PC-9 (cell line): ENCODE data around the gene PAX7. TPM values are rescaled to one million over a fixed set of nuclear protein-coding genes. Genes with fewer than 3 reads are reported as not detected.

Experiments used
- BruUV-seq: library from RNA; stranded (reverse); fragments of 400-500 nt; replicated peaks from 2 replicates; lab custom pipeline; 2021; lab: Mats Ljungman, UMichigan
- CTCF ChIA-PET: fragments of 300-600 bp; sonication (Branson Sonifier 250); formaldehyde crosslinking; loops from one replicate; lab custom pipeline; 2022; ENCODE audit warnings: antibody characterized with exemption; lab: Charles Lee
- POLR2A ChIA-PET: fragments of 300-600 bp; sonication (Branson Sonifier 250); formaldehyde crosslinking; loops from one replicate; lab custom pipeline; 2022; ENCODE audit warnings: antibody characterized with exemption; ENCODE audit not compliant: unreplicated experiment; lab: Charles Lee
- DNase-seq, 2 experiments: peaks; one replicate each; pipeline versions ENCODE4 v3.0.0 to v3.0.0-alpha.2; 2015 to 2022; ENCODE audit warnings: mixed read lengths in 1 of 2
- H2AFZ ChIP-seq: fragments of 200-600 bp; sonication (generic); 2 replicates; pipeline ENCODE4 v1.8.1; 2017; ENCODE audit warnings: antibody characterized with exemption
- H3F3A ChIP-seq: fragments of 200-600 bp; sonication (generic); 2 replicates; pipeline ENCODE4 v1.8.1; 2017; ENCODE audit warnings: antibody characterized with exemption, mild to moderate bottlenecking, low read depth; ENCODE audit not compliant: insufficient read depth
- H3K27ac ChIP-seq: fragments of 200-600 bp; sonication (generic); 2 replicates; pipeline ENCODE4 v1.6.1; 2016; ENCODE audit warnings: mixed run types
- H3K27me3 ChIP-seq: fragments of 200-600 bp; sonication (generic); 2 replicates; pipeline ENCODE4 v1.6.1; 2016; ENCODE audit warnings: low read depth, mixed run types; ENCODE audit not compliant: insufficient read depth
- H3K36me3 ChIP-seq: fragments of 200-600 bp; sonication (generic); 2 replicates; pipeline ENCODE4 v1.6.1; 2016; ENCODE audit warnings: low read depth, mixed run types
- H3K4me1 ChIP-seq: fragments of 200-600 bp; sonication (generic); replicated peaks from 2 replicates; pipeline ENCODE4 v1.6.1; 2016; ENCODE audit warnings: mixed run types; ENCODE audit not compliant: insufficient read depth
- H3K4me2 ChIP-seq: fragments of 200-600 bp; sonication (generic); 2 replicates; pipeline ENCODE4 v1.6.1; 2017; ENCODE audit warnings: mixed run types
- H3K4me3 ChIP-seq: fragments of 200-600 bp; sonication (generic); 2 replicates; pipeline ENCODE4 v1.6.1; 2016; ENCODE audit warnings: mixed run types
- H3K79me2 ChIP-seq: fragments of 200-600 bp; sonication (generic); 2 replicates; pipeline ENCODE4 v1.6.1; 2017; ENCODE audit warnings: low read depth, mixed run types
- H3K9me2 ChIP-seq: fragments of 200-600 bp; sonication (generic); 2 replicates; pipeline ENCODE4 v1.8.1; 2017; ENCODE audit warnings: mild to moderate bottlenecking; ENCODE audit not compliant: insufficient read depth
- H3K9me3 ChIP-seq: fragments of 200-600 bp; sonication (generic); 2 replicates; pipeline ENCODE4 v1.8.1; 2016; ENCODE audit warnings: low read depth; ENCODE audit not compliant: insufficient read depth
- H4K20me1 ChIP-seq: fragments of 200-600 bp; sonication (generic); 2 replicates; pipeline ENCODE4 v1.8.1; 2017; ENCODE audit not compliant: insufficient read depth
- EZH2 ChIP-seq: fragments of 200-600 bp; sonication (generic); IDR thresholded peaks from 2 replicates; pipeline ENCODE4 v1.8.0; 2017; ENCODE audit warnings: antibody characterized with exemption, low read depth
- intact Hi-C: fragments of 100-400 bp; cut with micrococcal nuclease; formaldehyde crosslinking; loops from one replicate; pipeline ENCODE4 v1.10.0; 2022; ENCODE audit not compliant: unreplicated experiment
- total RNA-seq: library from RNA; stranded (reverse); gene quantifications from 2 replicates; pipeline ENCODE4 v1.2.3, GENCODE V29; 2021
- TF ChIP-seq, protein P1 (sequence below): fragments of 200-600 bp; sonication (generic); conservative IDR thresholded peaks from 2 replicates; pipeline ENCODE4 v1.6.1; 2017; ENCODE audit warnings: mixed run types, antibody characterized with exemption, mild to moderate bottlenecking, moderate library complexity

Gene PAX7
- total RNA-seq, 1 experiment from 2014 or later, result not detected

DNA sequence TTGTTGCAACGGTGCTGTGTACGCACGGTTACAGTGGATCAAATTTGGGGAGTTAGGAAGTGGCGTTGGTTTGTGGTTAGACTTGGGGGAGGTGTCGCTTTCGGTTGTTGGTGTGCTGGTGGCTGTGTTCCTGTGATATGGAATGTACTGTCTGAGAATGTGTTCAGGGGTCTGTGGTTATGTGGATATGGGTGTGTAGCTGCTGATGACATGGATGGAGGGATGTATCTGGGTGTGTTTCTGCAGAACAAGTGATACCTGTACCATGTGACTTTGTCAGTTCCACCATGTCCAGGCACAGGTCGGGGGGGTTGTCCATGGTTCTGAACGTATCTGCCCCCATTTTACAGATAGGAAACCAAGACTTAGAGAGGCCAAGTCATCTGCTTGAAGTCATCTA is 22.7 kb downstream of the PAX7 start:
- intact Hi-C loops, result no loop called here
- Histone ChIP-seq H3K79me2 (no peaks in the 10 kb centered on the region), H3K4me1 (peaks cover 11% of the 10 kb centered on the region), H3K9me3 (no peaks in the 10 kb centered on the region), H3F3A (no peaks in the 10 kb centered on the region), H2AFZ (no peak overlapping the region), H3K36me3 (no peaks in the 10 kb centered on the region), H3K4me3 (no peak overlapping the region), H3K4me2 (no peak overlapping the region), H3K27ac (no peak overlapping the region), H3K9me2 (no peaks in the 10 kb centered on the region), H4K20me1 (no peaks in the 10 kb centered on the region), H3K27me3 (no peaks in the 10 kb centered on the region)
- BruUV-seq, result no TSS peak
- TF ChIP-seq EZH2, result no peak
- TF ChIP-seq, protein P1, sequence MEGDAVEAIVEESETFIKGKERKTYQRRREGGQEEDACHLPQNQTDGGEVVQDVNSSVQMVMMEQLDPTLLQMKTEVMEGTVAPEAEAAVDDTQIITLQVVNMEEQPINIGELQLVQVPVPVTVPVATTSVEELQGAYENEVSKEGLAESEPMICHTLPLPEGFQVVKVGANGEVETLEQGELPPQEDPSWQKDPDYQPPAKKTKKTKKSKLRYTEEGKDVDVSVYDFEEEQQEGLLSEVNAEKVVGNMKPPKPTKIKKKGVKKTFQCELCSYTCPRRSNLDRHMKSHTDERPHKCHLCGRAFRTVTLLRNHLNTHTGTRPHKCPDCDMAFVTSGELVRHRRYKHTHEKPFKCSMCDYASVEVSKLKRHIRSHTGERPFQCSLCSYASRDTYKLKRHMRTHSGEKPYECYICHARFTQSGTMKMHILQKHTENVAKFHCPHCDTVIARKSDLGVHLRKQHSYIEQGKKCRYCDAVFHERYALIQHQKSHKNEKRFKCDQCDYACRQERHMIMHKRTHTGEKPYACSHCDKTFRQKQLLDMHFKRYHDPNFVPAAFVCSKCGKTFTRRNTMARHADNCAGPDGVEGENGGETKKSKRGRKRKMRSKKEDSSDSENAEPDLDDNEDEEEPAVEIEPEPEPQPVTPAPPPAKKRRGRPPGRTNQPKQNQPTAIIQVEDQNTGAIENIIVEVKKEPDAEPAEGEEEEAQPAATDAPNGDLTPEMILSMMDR, result no peak
- DNase-seq, result no peak
- ChIA-PET POLR2A (no interaction called here), CTCF (no interaction called here)

DNA sequence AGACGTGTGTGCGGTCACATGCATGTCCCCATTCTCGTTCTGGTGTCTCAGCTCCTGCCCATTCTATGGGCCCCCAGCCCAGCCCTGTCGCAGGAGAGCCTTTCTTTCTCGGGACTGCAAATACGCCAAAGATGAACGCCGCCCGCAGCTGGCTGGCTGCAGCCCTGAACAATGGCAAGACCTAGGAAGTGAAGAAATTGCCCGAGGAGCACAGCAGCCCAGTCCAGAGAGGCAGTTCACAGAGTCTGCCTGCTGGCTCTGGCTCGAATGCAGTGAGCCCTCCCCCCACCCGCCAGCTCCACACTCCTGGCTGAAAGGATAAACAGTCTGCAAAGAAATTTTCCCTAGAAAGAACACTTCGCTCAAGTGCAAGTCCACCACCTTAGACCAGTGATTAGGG is 23.3 kb downstream of the PAX7 start:
- Histone ChIP-seq H3K36me3 (no peaks in the 10 kb centered on the region), H3K4me3 (no peak overlapping the region), H3K4me1 (peaks cover 11% of the 10 kb centered on the region), H3K4me2 (no peak overlapping the region), H3K27ac (no peak overlapping the region), H4K20me1 (no peaks in the 10 kb centered on the region), H3K79me2 (no peaks in the 10 kb centered on the region), H3K27me3 (no peaks in the 10 kb centered on the region), H3K9me2 (no peaks in the 10 kb centered on the region), H3F3A (no peaks in the 10 kb centered on the region), H2AFZ (no peak overlapping the region), H3K9me3 (no peaks in the 10 kb centered on the region)
- POLR2A ChIA-PET, result no interaction called here
- intact Hi-C loops, result no loop called here
- BruUV-seq, result no TSS peak
- DNase-seq, result no peak
- CTCF ChIA-PET, result interaction anchor here (0.7 kb wide), 1 partner anchor 178 kb away, joined by 3 read pairs; no protein-coding TSS in a partner anchor
- TF ChIP-seq, protein P1, result no peak
- no peak for TF ChIP-seq EZH2

DNA sequence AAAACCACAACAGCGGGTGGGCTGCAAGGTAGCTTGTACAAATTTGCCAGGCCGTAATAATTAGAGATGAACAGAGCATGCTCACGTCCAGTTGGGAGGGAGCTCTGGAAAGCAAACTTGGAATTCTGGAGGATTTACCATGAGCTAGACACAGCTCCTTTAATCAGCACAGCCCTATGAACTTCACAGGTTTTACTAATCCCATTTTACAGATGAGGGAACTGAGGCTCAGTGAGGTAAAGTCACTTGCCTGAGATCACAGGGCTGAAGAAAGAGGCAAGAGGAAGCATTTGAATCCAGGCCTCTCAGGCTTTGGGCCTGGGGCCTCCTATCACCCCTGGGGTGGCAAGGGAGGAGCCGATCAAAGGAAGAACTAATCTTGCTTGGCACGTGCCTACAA is 24.0 kb downstream of the PAX7 start:
- no peak overlapping the region for H3K4me3 ChIP-seq
- no peaks in the 10 kb centered on the region for H3K9me2 ChIP-seq
- H2AFZ ChIP-seq, result no peak overlapping the region
- intact Hi-C loops, result no loop called here
- no peak overlapping the region for H3K27ac ChIP-seq
- no TSS peak for BruUV-seq
- no peak for DNase-seq
- no peaks in the 10 kb centered on the region for H3K79me2 ChIP-seq
- no peak overlapping the region for H3K4me2 ChIP-seq
- peaks cover 7% of the 10 kb centered on the region for H3K4me1 ChIP-seq
- no peaks in the 10 kb centered on the region for H3K27me3 ChIP-seq
- no peaks in the 10 kb centered on the region for H3K36me3 ChIP-seq
- TF ChIP-seq, protein P1, result no peak
- no peak for TF ChIP-seq EZH2
- POLR2A ChIA-PET, result no interaction called here
- CTCF ChIA-PET, result interaction anchor here (0.7 kb wide), 1 partner anchor 179 kb away, joined by 3 read pairs; no protein-coding TSS in a partner anchor
- H3F3A ChIP-seq, result no peaks in the 10 kb centered on the region
- no peaks in the 10 kb centered on the region for H3K9me3 ChIP-seq
- no peaks in the 10 kb centered on the region for H4K20me1 ChIP-seq
